GM21526 (cell line): Measurements from ENCODE around the gene GHR.
"Not testable (repeated sequence)": the region's sequence is repeated elsewhere in the genome, so short reads cannot be mapped to it uniquely, and the experiment has no call there.

ENCODE experiments used
- ATAC-seq: cut with Tn5 transposase; IDR thresholded peaks from one replicate; pipeline ENCODE4 v1.9.1; 2021; ENCODE audit warnings: moderate library complexity; ENCODE audit not compliant: unreplicated experiment, low FRiP score

GHR gene

GRCh38 chr5:42564689-42565356, 141.6 kb downstream of the GHR start:
- ATAC-seq: no peak

GRCh38 chr5:42566652-42567295, 143.5 kb downstream of the GHR start:
- ATAC-seq: no peak

DNA sequence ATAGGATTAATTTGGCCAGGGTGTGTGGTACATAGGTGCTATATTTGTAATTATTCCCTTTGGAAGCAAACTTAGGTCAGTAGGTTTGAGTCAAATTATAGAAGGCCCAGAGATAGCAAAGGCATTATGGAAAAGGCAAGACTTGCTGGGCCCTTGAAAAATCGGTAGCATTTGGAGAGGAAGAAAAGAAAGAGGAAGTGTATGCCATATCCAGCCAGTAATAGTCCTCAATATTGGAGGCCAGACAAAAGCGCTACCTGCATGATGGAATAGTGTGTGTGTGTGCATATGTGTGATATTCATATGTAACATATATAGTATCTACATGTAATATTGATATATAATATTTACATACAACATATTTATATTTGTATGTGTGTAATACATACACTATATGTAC, 146.1 kb downstream of the GHR start:
- ATAC-seq: no peak

- ATAC-seq: no peak
Measured at GRCh38 chr5:42569953-42570548, 146.8 kb downstream of the GHR start.

DNA sequence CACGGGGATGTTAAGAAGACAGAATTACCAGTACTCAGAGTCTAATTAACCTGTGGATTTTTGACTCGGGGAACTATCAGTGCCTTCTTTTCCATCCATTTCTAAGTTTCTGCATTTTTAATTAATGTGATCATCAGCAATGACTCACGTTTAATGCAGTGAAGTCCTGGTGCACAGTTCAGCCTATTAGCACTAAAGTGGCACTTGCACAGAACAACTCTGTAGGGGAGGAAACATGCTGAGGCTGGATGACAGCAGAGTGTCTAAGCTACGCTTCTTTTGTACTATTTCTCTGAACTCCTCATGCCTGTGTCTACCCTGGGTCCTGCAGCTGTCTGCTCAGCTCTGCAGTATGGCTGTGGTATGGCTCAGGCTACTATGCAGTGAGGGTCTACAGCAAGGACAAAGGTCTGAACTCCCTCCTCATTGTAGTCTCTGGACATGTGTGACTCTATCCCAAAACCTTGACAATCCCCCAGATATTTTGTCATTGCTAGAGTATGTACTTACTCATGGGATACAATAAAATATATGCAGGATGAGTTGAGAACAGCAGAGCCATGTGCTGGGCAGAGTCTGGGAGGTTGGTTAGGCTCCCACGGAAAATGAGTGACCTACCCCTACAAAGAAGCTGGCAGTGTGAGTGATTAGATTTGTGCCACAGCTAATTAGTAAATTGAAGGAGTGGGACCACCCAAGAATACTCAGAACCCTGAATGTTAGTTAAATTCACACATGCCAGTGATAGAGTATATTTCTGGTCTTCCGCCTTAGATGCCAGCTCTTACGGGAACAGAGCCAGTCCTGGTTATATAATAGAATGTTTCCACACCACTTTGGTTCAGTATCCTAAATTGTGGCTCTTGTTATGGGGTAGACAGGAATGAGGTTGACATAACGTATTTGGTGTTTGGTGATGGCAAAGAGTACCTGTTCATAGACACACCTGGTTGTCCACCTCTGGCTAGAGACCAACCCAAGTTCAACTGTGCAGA, 148.0 kb downstream of the GHR start:
- no peak for ATAC-seq

DNA sequence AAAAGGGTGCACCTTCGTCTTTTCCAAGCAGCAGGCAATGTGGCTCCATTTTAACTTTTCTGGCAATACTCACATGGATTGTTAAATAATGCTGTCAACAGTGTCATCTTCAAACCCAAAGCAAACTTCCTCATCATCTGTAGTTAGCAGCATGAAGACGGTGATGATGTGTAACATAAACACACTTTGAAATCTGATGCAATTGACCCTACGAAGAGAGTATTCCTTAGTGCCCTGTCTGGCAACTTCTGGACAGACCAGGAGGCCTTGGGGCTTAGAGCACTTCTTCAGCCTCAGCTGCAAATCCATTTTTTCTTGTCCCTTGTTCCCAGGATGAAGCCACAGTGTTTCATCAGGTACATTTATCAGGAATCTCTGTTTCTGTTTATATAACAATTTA, 149.1 kb downstream of the GHR start:
- no peak for ATAC-seq

GRCh38 chr5:42573386-42573785, 150.1 kb downstream of the GHR start:
- ATAC-seq: no peak

DNA sequence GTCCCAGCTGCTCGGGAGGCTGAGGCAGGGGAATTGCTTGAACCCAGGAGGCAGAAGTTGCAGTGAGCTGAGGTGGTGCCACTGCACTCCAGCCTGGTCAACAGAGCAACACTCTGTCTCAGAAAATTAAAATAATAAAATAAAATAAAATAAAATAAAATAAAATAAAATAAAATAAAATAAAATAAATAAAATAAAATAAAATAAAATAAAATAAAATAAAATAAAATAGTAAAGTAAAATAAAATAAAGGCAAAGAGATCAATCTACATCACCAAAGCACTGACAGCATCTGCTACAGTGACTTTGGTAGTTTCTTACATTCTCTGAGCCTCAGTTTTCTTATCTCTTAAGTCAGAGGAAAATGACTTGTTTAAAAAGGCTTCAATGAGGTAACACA, 152.7 kb downstream of the GHR start:
- ATAC-seq: not testable (repeated sequence)

DNA sequence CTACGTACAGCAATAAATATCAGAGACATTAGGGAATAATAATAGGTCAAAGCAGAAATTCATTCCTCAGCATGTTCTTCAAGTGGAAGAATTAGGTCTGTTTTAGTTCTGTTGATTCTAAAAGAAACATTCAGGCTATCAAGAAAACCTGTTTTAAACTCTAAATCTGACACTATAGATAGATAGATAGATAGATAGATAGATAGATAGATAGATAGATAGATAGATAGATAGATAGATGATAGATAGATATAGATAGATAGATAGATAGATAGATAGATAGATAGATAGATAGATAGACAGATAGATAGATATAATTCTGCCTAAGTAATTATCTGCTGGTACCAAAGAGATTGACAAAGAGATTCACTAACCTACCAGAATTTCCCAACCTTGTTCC, 155.7 kb downstream of the GHR start:
- not testable (repeated sequence) for ATAC-seq

GRCh38 chr5:42579320-42579719, 156.1 kb downstream of the GHR start:
- no peak for ATAC-seq

DNA sequence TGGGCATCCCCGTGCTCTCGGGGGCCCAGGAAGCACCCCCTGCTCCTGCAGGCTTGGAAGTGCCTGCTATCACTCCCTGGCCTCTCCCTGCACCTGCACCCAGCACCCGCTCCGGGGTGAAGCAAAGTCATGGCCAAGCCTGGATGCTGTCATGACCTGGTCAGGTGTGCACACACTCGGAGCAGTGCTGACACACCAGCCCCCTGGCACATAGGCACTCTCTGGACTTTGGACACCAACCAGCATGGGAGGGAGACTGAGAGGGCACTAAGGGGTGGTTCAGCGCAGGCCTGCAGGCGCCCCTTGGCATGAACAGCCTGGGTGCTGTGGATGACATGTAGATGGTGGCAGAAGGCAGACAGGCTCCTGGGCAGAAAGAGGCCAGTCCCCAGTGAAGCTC, 158.6 kb downstream of the GHR start:
- ATAC-seq: no peak

DNA sequence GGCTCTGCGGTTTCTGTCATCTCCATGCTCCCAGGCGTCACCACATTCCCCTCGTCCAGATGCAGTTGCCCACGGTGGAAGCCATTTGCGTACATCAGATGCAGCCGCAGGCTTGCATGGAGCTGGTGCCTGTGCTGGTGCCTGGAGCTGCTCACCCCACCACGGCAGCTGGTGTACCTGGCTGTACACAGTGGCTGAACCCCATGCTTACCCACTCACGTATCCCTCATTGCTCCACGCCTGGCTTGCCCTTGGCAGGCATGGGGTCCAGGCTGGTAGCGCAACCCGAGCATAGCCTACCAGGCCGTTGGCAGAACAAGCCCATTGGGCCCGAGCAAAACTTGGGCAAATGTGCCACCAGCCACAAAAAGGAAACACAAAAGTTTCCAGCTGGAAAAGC, 159.5 kb downstream of the GHR start:
- ATAC-seq: no peak

DNA sequence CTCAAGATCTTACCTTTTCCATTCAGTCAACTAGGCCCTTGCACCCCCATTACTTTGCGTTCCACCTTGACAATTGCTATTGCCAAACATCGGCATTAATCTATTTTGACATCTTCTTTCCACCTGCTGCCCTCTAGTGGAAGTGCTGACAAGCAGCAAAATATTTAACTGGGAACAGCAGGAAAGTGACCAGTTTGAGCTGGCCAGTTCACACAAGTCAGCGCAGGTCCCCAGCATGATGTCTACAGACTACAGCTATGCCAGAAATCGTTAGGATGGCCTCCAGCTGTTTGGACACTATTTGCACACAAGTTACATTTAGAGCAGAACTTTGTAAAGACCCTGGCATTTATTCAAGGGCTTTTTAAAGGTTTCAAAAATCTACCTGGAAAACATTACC, 160.1 kb downstream of the GHR start:
- ATAC-seq: peak; percentile 77

DNA sequence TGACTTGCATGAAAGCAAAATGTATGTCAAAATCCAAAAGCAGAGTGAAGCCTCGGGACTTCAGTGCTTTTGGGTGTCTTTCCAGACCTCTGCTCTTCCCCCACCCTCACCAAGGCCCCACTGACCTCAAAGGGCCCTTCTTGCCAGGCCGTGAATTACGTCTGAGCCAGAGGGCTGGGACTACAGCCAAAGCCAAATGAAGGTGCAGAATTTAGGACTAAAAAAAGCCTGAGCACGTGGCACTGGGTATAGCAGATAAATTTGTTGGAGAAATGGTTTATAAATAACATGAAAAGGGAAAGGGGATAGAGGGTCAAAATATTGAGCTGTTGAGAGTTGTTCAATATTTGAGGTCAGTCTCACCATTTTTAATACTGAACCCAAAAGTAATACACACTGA, 163.4 kb downstream of the GHR start:
- no peak for ATAC-seq

DNA sequence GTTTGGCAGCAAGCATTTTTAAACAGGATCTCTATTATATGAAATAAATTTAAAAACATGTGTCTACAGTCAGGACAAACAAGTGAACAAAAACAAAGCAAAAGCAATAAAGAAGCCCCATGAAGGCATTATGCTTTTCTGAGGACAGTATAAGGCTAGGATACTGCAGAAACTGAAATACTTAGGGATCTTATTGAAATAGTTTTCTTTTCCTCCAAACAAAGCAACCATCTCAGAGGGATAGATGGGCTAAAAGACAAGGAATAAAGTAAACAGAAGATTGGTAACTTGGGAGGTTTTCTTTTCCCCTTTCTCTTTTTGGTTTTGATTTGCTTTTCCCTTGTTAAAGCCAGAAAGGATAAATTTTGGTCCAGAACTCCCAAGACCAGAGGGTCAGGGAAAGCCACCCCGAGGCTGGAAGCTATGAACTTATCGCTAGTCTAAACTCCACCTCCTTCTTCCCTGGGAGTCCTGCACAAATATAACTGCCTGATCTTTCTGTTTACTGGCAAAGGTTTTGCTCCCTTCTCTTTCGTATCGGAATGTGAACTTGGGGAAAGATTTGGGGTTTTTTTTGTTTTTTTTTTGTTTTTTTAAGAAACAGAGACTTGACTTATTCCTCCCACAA, 164.0 kb downstream of the GHR start:
- ATAC-seq: no peak

DNA sequence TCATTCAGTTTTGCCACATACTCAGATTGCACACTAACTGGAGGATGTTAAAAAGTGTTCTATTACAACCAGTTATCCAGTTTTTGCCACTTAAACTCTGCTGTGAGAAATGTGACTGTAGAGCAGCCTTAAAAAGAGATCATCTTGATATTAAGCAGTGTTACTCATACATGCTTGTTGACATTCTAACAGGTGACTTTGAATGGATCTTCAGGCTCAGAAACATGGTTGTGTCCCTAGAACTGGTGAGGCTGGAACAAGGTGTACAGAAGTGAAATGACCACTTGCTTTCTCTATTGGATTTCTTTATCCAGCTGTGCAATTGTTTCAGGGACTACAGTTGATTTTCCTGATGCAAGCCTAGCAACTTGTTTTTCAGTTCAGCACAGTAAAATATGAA, 167.3 kb downstream of the GHR start:
- no peak for ATAC-seq

- ATAC-seq: no peak
Measured at GRCh38 chr5:42591015-42591414, 167.8 kb downstream of the GHR start.

DNA sequence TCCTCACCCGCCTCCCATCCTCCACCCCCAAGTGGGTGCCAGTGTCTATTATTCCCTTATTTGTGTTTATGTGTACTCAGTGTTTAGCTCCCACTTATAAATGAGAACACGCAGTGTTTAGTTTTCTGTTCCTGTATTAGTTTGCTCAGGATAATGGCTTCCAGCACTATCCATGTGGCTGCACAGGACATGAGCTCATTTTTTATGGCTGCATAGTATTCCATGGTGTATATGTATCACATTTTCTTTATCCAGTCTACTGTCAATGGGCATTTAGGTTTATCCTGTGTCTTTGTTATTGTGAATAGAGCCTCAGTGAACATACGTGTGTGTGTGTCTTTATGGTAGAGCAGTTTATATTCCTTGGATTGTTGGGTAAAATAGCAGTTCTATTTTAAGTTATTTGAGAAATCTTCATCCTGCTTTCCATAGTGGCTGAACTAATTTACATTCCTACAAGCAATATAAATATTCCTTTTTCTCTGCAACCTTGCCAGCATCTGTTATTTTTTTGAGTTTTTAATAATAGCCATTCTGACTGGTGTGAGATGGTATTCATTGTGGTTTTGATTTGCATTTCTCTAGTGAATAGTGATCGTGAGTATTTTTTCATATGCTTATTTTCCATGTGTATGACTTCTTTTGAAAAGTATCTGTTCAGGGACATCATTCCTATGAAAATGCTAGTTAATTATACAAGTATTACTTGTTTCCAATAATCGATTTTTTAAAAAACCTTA, 169.3 kb downstream of the GHR start:
- ATAC-seq: no peak

DNA sequence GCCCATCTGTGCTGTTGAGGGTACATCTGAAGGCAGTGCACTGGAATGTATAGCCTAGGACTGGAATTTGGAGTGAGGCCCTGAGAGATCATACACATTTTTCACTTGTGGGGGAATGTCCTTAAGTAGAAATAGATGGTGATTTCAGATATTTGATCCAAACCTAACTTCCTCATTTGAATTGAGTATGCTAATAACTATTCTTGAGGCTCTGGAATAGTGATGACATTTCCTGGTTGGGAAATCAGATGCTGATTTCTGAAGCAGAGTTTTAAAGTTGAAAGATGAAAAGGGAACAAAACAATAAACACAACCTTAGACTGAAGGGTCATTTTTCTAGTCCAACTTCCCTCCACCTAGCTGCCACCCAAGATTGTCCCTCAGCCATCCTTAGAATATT, 170.4 kb downstream of the GHR start:
- no peak for ATAC-seq

DNA sequence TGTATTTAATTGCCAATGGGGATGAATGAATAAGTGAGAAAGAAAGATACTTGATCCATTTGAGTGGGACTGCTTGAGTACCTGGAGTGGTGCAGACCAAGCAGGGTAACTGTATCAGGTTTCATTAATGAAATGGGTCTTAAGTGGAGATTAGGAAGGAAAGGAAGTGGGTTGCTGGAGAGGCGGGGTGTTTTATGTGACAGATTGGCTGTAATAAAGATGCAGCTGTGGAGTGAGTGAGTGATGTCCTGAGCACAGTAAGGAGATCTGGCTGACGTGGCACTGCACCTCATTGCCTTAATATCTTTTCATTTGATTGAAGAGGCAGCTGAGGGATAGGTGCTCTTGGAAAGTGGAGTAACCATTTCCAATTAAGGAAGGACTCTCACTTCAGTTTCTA, 172.4 kb downstream of the GHR start:
- ATAC-seq: no peak
